GM21423 (cell line): Measurements from ENCODE around the gene SBNO2.
"Not testable (repeated sequence)": the region's sequence is repeated elsewhere in the genome, so short reads cannot be mapped to it uniquely, and the experiment has no call there.

Experiments used
- ATAC-seq: cut with Tn5 transposase; IDR thresholded peaks from one replicate; pipeline ENCODE4 v1.9.1; 2021; ENCODE audit warnings: mild to moderate bottlenecking, moderate library complexity; ENCODE audit not compliant: unreplicated experiment

The SBNO2 gene

GRCh38 chr19:1138121-1138520 is 35.9 kb downstream of the SBNO2 start:
- ATAC-seq, result no peak

- ATAC-seq, result no peak
These were observed 37.3 kb downstream of the SBNO2 start for GRCh38 chr19:1136621-1137317.

GRCh38 chr19:1136201-1136600 is 37.9 kb downstream of the SBNO2 start:
- no peak for ATAC-seq

GRCh38 chr19:1135454-1135853 is 38.6 kb downstream of the SBNO2 start:
- ATAC-seq, result no peak

- no peak for ATAC-seq
These were observed 39.6 kb downstream of the SBNO2 start for GRCh38 chr19:1134431-1134830.

- no peak for ATAC-seq
These were observed 40.6 kb downstream of the SBNO2 start for GRCh38 chr19:1133471-1133929.

- ATAC-seq, result no peak
These were observed 41.3 kb downstream of the SBNO2 start for GRCh38 chr19:1132552-1133383.

GRCh38 chr19:1131718-1132551 is 42.1 kb downstream of the SBNO2 start:
- peak; percentile 39 for ATAC-seq

GRCh38 chr19:1130771-1131717 is 43.0 kb downstream of the SBNO2 start:
- ATAC-seq, result no peak

- ATAC-seq, result no peak
These were observed 44.5 kb downstream of the SBNO2 start for GRCh38 chr19:1129535-1129934.

GRCh38 chr19:1129084-1129483 is 45.0 kb downstream of the SBNO2 start:
- ATAC-seq, result not testable (repeated sequence)

- no peak for ATAC-seq
These were observed 46.0 kb downstream of the SBNO2 start for GRCh38 chr19:1128106-1128505.

GRCh38 chr19:1126984-1127760 is 46.9 kb downstream of the SBNO2 start:
- ATAC-seq, result no peak

- ATAC-seq, result no peak
These were observed 48.2 kb downstream of the SBNO2 start for GRCh38 chr19:1125601-1126467.

- ATAC-seq, result no peak
These were observed 50.0 kb downstream of the SBNO2 start for GRCh38 chr19:1123885-1124677.

- ATAC-seq, result no peak
These were observed 50.7 kb downstream of the SBNO2 start for GRCh38 chr19:1123381-1123780.

GRCh38 chr19:1122972-1123363 is 51.1 kb downstream of the SBNO2 start:
- no peak for ATAC-seq
